Heart left ventricle (tissue), 16 donors: Measurements from ENCODE around the gene CEBPA. TPM values are rescaled to one million over a fixed set of nuclear protein-coding genes. Genes with fewer than 3 reads are reported as not detected.

ENCODE experiments used
- ATAC-seq, 4 donors: fragments of 200-7000 bp; cut with Tn5 transposase; one replicate each; pipeline ENCODE4 v1.9.1; 2020 to 2022; ENCODE audit warnings: moderate library complexity in 4 of 4, mild to moderate bottlenecking in 3 of 4, moderate number of reproducible peaks in 1 of 4
- DNase-seq, 5 donors: peaks; one replicate each; pipeline ENCODE4 v3.0.0-alpha.2; 2020
- H3K27ac ChIP-seq, 12 donors: fragments of 200-600 bp; sonication (generic) in 4 of 12; one replicate each; pipeline versions ENCODE4 v1.5.0 to v1.8.0; 2016 to 2022; ENCODE audit warnings: mild to moderate bottlenecking in 2 of 12
- H3K27me3 ChIP-seq, 9 donors: fragments of 200-600 bp; sonication (generic) in 2 of 9; one replicate each; pipeline versions ENCODE4 v1.5.1 to v1.8.0; 2016 to 2022; ENCODE audit warnings: mild to moderate bottlenecking in 3 of 9
- H3K36me3 ChIP-seq, 9 donors: fragments of 200-600 bp; sonication (generic) in 2 of 9; one replicate each; pipeline versions ENCODE4 v1.5.0 to v1.8.0; 2018 to 2022; ENCODE audit warnings: mild to moderate bottlenecking in 2 of 9
- H3K4me1 ChIP-seq, 12 donors: fragments of 200-600 bp; sonication (generic) in 4 of 12; one replicate each; pipeline versions ENCODE4 v1.5.0 to v1.8.0; 2016 to 2022; ENCODE audit warnings: mild to moderate bottlenecking in 3 of 12
- H3K4me3 ChIP-seq, 12 donors: fragments of 200-600 bp; sonication (generic) in 4 of 12; one replicate each; pipeline versions ENCODE4 v1.5.0 to v1.8.0; 2017 to 2022; ENCODE audit warnings: mild to moderate bottlenecking in 9 of 12, moderate library complexity in 4 of 12
- H3K9me3 ChIP-seq, 12 donors: fragments of 200-600 bp; sonication (generic) in 4 of 12; one replicate each; pipeline versions ENCODE4 v1.5.0 to v1.8.0; 2016 to 2022; ENCODE audit warnings: mild to moderate bottlenecking in 1 of 12
- CTCF ChIP-seq, 12 donors: fragments of 200-600 bp; sonication (generic) in 4 of 12; IDR thresholded peaks; one replicate each; pipeline versions ENCODE4 v1.5.0 to v1.8.0; 2018 to 2022; ENCODE audit warnings: antibody characterized with exemption in 12 of 12, mild to moderate bottlenecking in 5 of 12
- POLR2A ChIP-seq, 2 donors: fragments of 450-650 bp; IDR thresholded peaks; one replicate each; pipeline ENCODE4 v1.6.1; 2017; ENCODE audit warnings: antibody characterized with exemption in 2 of 2, mild to moderate bottlenecking in 2 of 2, moderate library complexity in 2 of 2
- WGBS, 4 donors: extraction: QIAGEN DNeasy Blood & Tissue Kit in 2 of 4; methylation state at CpG; one replicate each; pipeline versions ENCODE4 v1.1.5 to v1.1.7; 2013 to 2018; 5-methylcytosine and 5-hydroxymethylcytosine counted together
- intact Hi-C, 10 donors: fragments of 100-400 bp; cut with DNase I; formaldehyde crosslinking; loops; one replicate each; pipeline versions ENCODE4 v1.11.1 to v1.14.2; 2022
- polyA plus RNA-seq, 2 donors: library from polyadenylated mRNA; stranded (reverse); fragments of 200-250 nt; gene quantifications; one replicate each; pipeline ENCODE4 v1.2.3, GENCODE V29; 2013
- total RNA-seq, 9 donors: library from RNA; depleted of rRNA in 2 of 9; stranded (reverse); fragments of >200 nt in 2 of 9; fragmentation: NEBNext Ultra II Directional in 3 of 9; extraction: Animal tissue kit (Norgen Biotek cat#: 25700) in 3 of 9; gene quantifications; one replicate each; pipeline versions ENCODE4 v1.1.0 to v1.2.4, GENCODE V29; 2016 to 2023
- donor health status: ischemic (EF 13 %, LVEDD 7.1; RV severe dilation, severe dysfunction).
- donor health status: healthy with polysubstance abuse.
- donor health status: DM: no; HTN: yes; CAD: no.
- donor health status: DM: no; HTN: no; CAD: no.
- donor health status: ischemic (EF 25% LVEDD 6.9; RV normal size, moderate dysfunction).
- donor health status: ischemic (EF 25% LVEDD 5.7; RV mildly dilated, moderate dysfunction).
- donor health status: healthy.
- donor health status: DM: yes; HTN: yes; CAD: no.
- donor health status: ischemic (EF 35%, LVEDD 5.7; RV mildly dilated, moderate dysfunction).
- donor health status: nonischemic (EF 11% LVEDD 7.7; RV severe dilation, severe dysfunction).
- donor health status: DM: yes; HTN: yes; CAD: no.
- donor health status: PGD.
- donor health status: ischemic (EF 29% LVEDD 5.4; RV normal size, mild dysfunction).
- donor health status: nonischemic (EF 23%, LVEDD 6.1; RV moderate dilation, normal function).

The CEBPA gene
- total and polyA plus RNA-seq, 11 donors: 0.69 to 40.1 (median 2.5) TPM

- Histone ChIP-seq H3K36me3 (no peaks in the 10 kb centered on the region), H3K4me3 (no peak overlapping the region), H3K4me1 (peaks cover 0 to 16% (median 0%) of the 10 kb centered on the region in 12 donors), H3K9me3 (peaks cover 0 to 15% (median 0%) of the 10 kb centered on the region in 12 donors), H3K27ac (no peak overlapping the region), H3K27me3 (peaks cover 0 to 34% (median 8%) of the 10 kb centered on the region in 9 donors)
- DNase-seq (no peak), ATAC-seq (no peak)
- intact Hi-C loops: no loop called here
- no peak for TF ChIP-seq CTCF (IDR thresholded peaks at IDR 0.05)
- no peak for TF ChIP-seq POLR2A (IDR thresholded peaks at IDR 0.05)
- WGBS, 4 donors: 59 to 74% (median 66%) methylated on average over 6 to 7 of the region's 7 CpGs
Measured at GRCh38 chr19:33256261-33256660, 46.1 kb downstream of the CEBPA start.

- intact Hi-C loops: no loop called here
- Histone ChIP-seq H3K27me3 (peaks cover 0 to 39% (median 8%) of the 10 kb centered on the region in 9 donors), H3K27ac (no peak overlapping the region), H3K9me3 (peaks cover 0 to 15% (median 0%) of the 10 kb centered on the region in 12 donors), H3K4me1 (peaks cover 0 to 11% (median 0%) of the 10 kb centered on the region in 12 donors), H3K4me3 (no peak overlapping the region), H3K36me3 (no peaks in the 10 kb centered on the region)
- no peak for ATAC-seq
- DNase-seq: no peak
- 82 to 90% (median 87%) methylated on average over 4 to 7 of the region's 7 CpGs for WGBS, 4 donors
- TF ChIP-seq CTCF (IDR thresholded peaks at IDR 0.05) (no peak), POLR2A (IDR thresholded peaks at IDR 0.05) (no peak)
Measured at GRCh38 chr19:33255781-33256180, 46.6 kb downstream of the CEBPA start.

GRCh38 chr19:33254245-33254824 lies 48.0 kb downstream of the CEBPA start:
- peaks cover 0 to 39% (median 8%) of the 10 kb centered on the region in 9 donors for H3K27me3 ChIP-seq
- peaks cover 0 to 15% (median 0%) of the 10 kb centered on the region in 12 donors for H3K9me3 ChIP-seq
- peaks cover 0 to 3% (median 0%) of the 10 kb centered on the region in 12 donors for H3K4me1 ChIP-seq
- 67 to 77% (median 69%) methylated on average over 9 to 13 of the region's 13 CpGs for WGBS, 4 donors
- H3K27ac ChIP-seq: no peak overlapping the region
- intact Hi-C loops: no loop called here
- no peaks in the 10 kb centered on the region for H3K36me3 ChIP-seq
- H3K4me3 ChIP-seq: no peak overlapping the region
- ATAC-seq (no peak), DNase-seq (peak in 1 of 5 donors; percentile 52)
- no peak for TF ChIP-seq CTCF (IDR thresholded peaks at IDR 0.05)

DNA sequence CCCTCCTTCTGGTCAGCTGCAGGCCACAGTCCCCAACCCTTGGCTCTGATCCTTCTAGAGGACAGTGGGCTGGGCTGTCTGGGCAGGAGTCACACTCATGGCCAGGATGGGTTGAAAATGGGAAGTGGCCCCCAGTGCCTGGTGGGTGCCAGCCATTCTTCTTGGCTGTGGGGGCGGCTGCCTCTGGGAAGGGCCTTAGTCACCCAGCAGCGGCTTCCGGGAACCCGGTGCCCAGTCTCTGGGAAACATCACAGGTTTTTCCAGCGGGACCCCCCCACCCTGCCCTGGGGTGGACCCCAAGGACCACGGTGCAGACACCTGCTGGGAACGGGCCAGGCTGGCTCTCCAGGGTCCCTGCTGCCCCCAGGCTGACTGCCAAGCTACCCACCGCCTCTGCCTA lies 49.4 kb downstream of the CEBPA start:
- 78 to 100% (median 79%) methylated on average over 1 to 8 of the region's 8 CpGs for WGBS, 4 donors
- peaks cover 0 to 39% (median 8%) of the 10 kb centered on the region in 9 donors for H3K27me3 ChIP-seq
- H3K36me3 ChIP-seq: no peaks in the 10 kb centered on the region
- no peak overlapping the region for H3K4me3 ChIP-seq
- peaks cover 0 to 8% (median 0%) of the 10 kb centered on the region in 12 donors for H3K9me3 ChIP-seq
- ATAC-seq (peak in 1 of 4 donors; percentile 28), DNase-seq (peak in 1 of 5 donors; percentile 60)
- TF ChIP-seq POLR2A (IDR thresholded peaks at IDR 0.05): no peak
- no peak for TF ChIP-seq CTCF (IDR thresholded peaks at IDR 0.05)
- H3K4me1 ChIP-seq: peaks cover 0 to 6% (median 0%) of the 10 kb centered on the region in 12 donors
- no peak overlapping the region for H3K27ac ChIP-seq
- intact Hi-C loops: no loop called here
